Lung microvascular endothelial cell (primary cell): ENCODE measurements around the gene GPHA2. TPM values are rescaled to one million over a fixed set of nuclear protein-coding genes. Genes with fewer than 3 reads are reported as not detected.

Experiments used
- DNase-seq, 2 donors: peaks; one replicate each; pipeline versions ENCODE4 v3.0.0 to v3.0.0-alpha.2; 2010; ENCODE audit warnings: low read depth in 2 of 2
- total RNA-seq: library from RNA; depleted of rRNA; stranded (reverse); fragments of >200 nt; gene quantifications from 2 replicates; pipeline ENCODE4 v1.2.1, GENCODE V29; 2014

GPHA2 gene
- total RNA-seq, 1 donor from 2014 or later = not detected

GRCh38 chr11:64891880-64892279 is 43.8 kb downstream of the GPHA2 start:
- no peak for DNase-seq

GRCh38 chr11:64891215-64891848 is 44.4 kb downstream of the GPHA2 start:
- DNase-seq = no peak

GRCh38 chr11:64890522-64890939 is 45.2 kb downstream of the GPHA2 start:
- no peak for DNase-seq

- DNase-seq = no peak
These were observed 46.8 kb downstream of the GPHA2 start for GRCh38 chr11:64888729-64889511.

- DNase-seq = no peak
These were observed 47.3 kb downstream of the GPHA2 start for GRCh38 chr11:64888406-64888728.

- DNase-seq = peak; percentile 61 to 72
These were observed 47.8 kb downstream of the GPHA2 start for GRCh38 chr11:64887757-64888405.

GRCh38 chr11:64887234-64887756 is 48.4 kb downstream of the GPHA2 start:
- DNase-seq = no peak

- DNase-seq = peak; percentile 39 to 83
These were observed 50.1 kb downstream of the GPHA2 start for GRCh38 chr11:64885367-64886286.

Other genes starting within 250 kb of the GPHA2 start
- gene NRXN2, start 212.7 kb downstream of the GPHA2 start, total RNA-seq = under 0.01 TPM in 1 of 2 replicates, not detected in the other
- gene RASGRP2, start 191.8 kb downstream of the GPHA2 start, total RNA-seq = 1.3 and 4.4 TPM in 2 replicates
- gene PYGM, start 175.9 kb downstream of the GPHA2 start, total RNA-seq = under 0.01 and 0.20 TPM in 2 replicates
- 43.6 and 63.7 TPM in 2 replicates for gene SF1, start 157.4 kb downstream of the GPHA2 start, total RNA-seq
- gene MAP4K2, start 132.7 kb downstream of the GPHA2 start, total RNA-seq = 34.9 and 51.0 TPM in 2 replicates
- 10.5 and 12.5 TPM in 2 replicates for gene MEN1, start 125.3 kb downstream of the GPHA2 start, total RNA-seq
- 0.22 and 0.79 TPM in 2 replicates for gene CDC42BPG, start 91.2 kb downstream of the GPHA2 start, total RNA-seq
- 27.6 and 33.6 TPM in 2 replicates for gene EHD1, start 57.3 kb downstream of the GPHA2 start, total RNA-seq
- 7.6 and 12.1 TPM in 2 replicates for gene ATG2A, start 18.7 kb downstream of the GPHA2 start, total RNA-seq
- 5.0 and 11.5 TPM in 2 replicates for gene PPP2R5B, start 11.2 kb downstream of the GPHA2 start, total RNA-seq
- not detected in 2 replicates for gene MAJIN, start 36.2 kb upstream of the GPHA2 start, total RNA-seq
- 0.20 and 0.44 TPM in 2 replicates for gene BATF2, start 61.1 kb upstream of the GPHA2 start, total RNA-seq
- 95.2 and 145 TPM in 2 replicates for gene ARL2, start 78.3 kb upstream of the GPHA2 start, total RNA-seq
- 6.8 and 10.7 TPM in 2 replicates for gene SNX15, start 91.5 kb upstream of the GPHA2 start, total RNA-seq
- gene SAC3D1, start 105.3 kb upstream of the GPHA2 start, total RNA-seq = 6.8 and 7.5 TPM in 2 replicates
- gene NAALADL1, start 122.7 kb upstream of the GPHA2 start, total RNA-seq = 9.8 and 12.3 TPM in 2 replicates
- gene CDCA5, start 148.1 kb upstream of the GPHA2 start, total RNA-seq = 2.0 and 3.9 TPM in 2 replicates
- 20.5 and 24.0 TPM in 2 replicates for gene ZFPL1, start 148.3 kb upstream of the GPHA2 start, total RNA-seq
- gene VPS51, start 160.3 kb upstream of the GPHA2 start, total RNA-seq = 154 and 265 TPM in 2 replicates
- gene TM7SF2, start 176.0 kb upstream of the GPHA2 start, total RNA-seq = 15.3 and 21.4 TPM in 2 replicates
- 4.6 and 9.7 TPM in 2 replicates for gene ZNHIT2, start 181.8 kb upstream of the GPHA2 start, total RNA-seq
- 355 and 442 TPM in 2 replicates for gene FAU, start 186.2 kb upstream of the GPHA2 start, total RNA-seq
- gene MRPL49, start 186.4 kb upstream of the GPHA2 start, total RNA-seq = 39.2 and 41.3 TPM in 2 replicates
- 4.1 and 10.1 TPM in 2 replicates for gene SYVN1, start 198.6 kb upstream of the GPHA2 start, total RNA-seq
- gene SPDYC, start 234.3 kb upstream of the GPHA2 start, total RNA-seq = not detected in 2 replicates
- gene CAPN1, start 246.0 kb upstream of the GPHA2 start, total RNA-seq = 60.9 and 80.2 TPM in 2 replicates